ENCODE results near the gene PPP1R26. TPM values are rescaled to one million over a fixed set of nuclear protein-coding genes. Genes with fewer than 3 reads are reported as not detected.

Gene PPP1R26
- total RNA-seq, 1 donor from 2014 or later: 19.5 TPM

DNA sequence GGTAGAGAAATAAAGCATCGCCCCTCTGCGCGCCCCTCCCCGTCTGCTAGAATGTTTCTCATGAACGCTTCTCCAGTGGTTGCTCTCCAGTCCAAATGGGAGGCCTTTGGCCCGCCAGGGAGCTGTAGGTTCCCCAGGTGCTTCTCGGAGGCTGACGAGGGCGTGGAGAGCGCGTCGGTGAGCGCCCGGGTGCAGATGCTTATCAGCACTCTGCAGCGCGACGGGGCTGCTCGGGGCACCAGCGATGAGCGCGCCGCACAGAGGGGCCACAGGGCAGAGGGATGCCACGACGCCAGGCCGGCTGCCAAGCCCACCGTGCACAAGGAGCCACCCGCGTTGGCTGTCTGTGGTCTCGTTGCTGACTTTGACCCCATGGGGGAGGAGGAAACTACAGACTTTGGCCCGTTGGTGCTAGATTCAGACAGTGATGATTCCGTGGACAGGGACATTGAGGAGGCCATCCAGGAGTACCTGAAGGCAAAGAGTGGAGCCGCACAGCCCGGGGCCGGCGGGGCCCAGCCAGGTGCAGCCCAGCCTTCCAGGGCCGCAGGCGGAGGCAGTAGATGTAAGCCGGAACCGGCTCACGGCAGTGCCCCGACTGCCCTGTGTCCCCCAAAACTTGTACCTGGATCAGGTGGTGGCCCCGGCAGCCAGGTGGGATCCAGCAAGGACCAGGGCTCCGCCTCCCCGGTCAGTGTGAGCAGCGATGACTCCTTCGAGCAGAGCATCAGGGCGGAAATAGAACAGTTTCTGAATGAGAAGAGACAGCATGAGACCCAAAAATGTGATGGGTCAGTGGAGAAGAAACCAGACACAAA, 5.1 kb downstream of the PPP1R26 start:
- TF ChIP-seq, protein P1, sequence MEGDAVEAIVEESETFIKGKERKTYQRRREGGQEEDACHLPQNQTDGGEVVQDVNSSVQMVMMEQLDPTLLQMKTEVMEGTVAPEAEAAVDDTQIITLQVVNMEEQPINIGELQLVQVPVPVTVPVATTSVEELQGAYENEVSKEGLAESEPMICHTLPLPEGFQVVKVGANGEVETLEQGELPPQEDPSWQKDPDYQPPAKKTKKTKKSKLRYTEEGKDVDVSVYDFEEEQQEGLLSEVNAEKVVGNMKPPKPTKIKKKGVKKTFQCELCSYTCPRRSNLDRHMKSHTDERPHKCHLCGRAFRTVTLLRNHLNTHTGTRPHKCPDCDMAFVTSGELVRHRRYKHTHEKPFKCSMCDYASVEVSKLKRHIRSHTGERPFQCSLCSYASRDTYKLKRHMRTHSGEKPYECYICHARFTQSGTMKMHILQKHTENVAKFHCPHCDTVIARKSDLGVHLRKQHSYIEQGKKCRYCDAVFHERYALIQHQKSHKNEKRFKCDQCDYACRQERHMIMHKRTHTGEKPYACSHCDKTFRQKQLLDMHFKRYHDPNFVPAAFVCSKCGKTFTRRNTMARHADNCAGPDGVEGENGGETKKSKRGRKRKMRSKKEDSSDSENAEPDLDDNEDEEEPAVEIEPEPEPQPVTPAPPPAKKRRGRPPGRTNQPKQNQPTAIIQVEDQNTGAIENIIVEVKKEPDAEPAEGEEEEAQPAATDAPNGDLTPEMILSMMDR (IDR thresholded peaks at IDR 0.05): no peak
- DNase-seq (ENCODE audit: low spot score): no peak
- Mint-ChIP-seq H3K27me3 (ENCODE audit: low read depth) (no peaks in the 10 kb centered on the region), H3K36me3 (ENCODE audit: low read depth) (peaks cover 15% of the 10 kb centered on the region), H3K27ac (ENCODE audit: unreplicated experiment) (no peak overlapping the region), H3K4me3 (ENCODE audit: unreplicated experiment) (no peak overlapping the region), H3K4me1 (ENCODE audit: low read depth) (peaks cover 5% of the 10 kb centered on the region), H3K9me3 (ENCODE audit: low read depth) (no peaks in the 10 kb centered on the region)

DNA sequence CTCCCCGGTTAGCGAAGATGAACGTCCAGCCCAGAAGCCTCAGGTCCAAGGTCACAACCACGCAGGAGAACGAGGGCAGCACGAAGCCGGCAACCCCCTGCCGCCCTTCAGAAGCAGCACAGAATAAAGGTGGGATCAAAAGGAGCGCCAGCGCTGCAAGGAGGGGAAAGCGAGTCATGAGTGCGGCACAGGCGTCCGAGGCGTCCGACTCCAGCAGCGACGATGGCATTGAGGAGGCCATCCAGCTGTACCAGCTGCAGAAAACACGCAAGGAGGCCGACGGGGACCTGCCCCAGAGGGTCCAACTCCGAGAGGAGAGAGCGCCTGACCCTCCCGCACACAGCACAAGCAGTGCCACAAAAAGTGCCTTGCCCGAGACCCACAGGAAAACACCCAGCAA, 5.8 kb downstream of the PPP1R26 start:
- Mint-ChIP-seq H3K27ac (ENCODE audit: unreplicated experiment) (no peak overlapping the region), H3K27me3 (ENCODE audit: low read depth) (no peaks in the 10 kb centered on the region), H3K9me3 (ENCODE audit: low read depth) (no peaks in the 10 kb centered on the region), H3K36me3 (ENCODE audit: low read depth) (peaks cover 15% of the 10 kb centered on the region), H3K4me3 (ENCODE audit: unreplicated experiment) (no peak overlapping the region), H3K4me1 (ENCODE audit: low read depth) (peaks cover 5% of the 10 kb centered on the region)
- TF ChIP-seq, protein P1 (IDR thresholded peaks at IDR 0.05): no peak
- DNase-seq (ENCODE audit: low spot score): no peak

DNA sequence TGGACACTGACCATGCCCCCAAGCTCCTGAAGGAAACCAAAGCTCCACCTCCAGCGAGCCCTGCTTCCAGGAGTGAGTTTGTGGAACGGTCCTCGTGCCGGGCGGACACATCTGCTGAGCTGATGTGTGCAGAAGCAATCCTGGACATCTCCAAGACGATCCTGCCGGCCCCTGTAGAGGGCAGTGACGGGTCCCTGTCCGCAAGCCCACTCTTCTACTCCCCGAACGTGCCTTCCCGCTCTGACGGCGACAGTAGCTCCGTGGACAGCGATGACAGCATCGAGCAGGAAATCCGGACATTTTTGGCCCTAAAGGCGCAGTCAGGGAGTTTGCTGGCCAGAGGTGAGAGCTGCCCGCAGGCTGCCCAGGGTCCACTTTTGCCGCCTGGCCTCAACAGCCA, 6.2 kb downstream of the PPP1R26 start:
- H3K4me1 Mint-ChIP-seq (ENCODE audit: low read depth): peaks cover 2% of the 10 kb centered on the region
- no peak overlapping the region for H3K4me3 Mint-ChIP-seq (ENCODE audit: unreplicated experiment)
- TF ChIP-seq, protein P1 (IDR thresholded peaks at IDR 0.05): no peak
- H3K36me3 Mint-ChIP-seq (ENCODE audit: low read depth): peaks cover 15% of the 10 kb centered on the region
- H3K27ac Mint-ChIP-seq (ENCODE audit: unreplicated experiment): no peak overlapping the region
- no peaks in the 10 kb centered on the region for H3K27me3 Mint-ChIP-seq (ENCODE audit: low read depth)
- no peaks in the 10 kb centered on the region for H3K9me3 Mint-ChIP-seq (ENCODE audit: low read depth)
- no peak for DNase-seq (ENCODE audit: low spot score)

DNA sequence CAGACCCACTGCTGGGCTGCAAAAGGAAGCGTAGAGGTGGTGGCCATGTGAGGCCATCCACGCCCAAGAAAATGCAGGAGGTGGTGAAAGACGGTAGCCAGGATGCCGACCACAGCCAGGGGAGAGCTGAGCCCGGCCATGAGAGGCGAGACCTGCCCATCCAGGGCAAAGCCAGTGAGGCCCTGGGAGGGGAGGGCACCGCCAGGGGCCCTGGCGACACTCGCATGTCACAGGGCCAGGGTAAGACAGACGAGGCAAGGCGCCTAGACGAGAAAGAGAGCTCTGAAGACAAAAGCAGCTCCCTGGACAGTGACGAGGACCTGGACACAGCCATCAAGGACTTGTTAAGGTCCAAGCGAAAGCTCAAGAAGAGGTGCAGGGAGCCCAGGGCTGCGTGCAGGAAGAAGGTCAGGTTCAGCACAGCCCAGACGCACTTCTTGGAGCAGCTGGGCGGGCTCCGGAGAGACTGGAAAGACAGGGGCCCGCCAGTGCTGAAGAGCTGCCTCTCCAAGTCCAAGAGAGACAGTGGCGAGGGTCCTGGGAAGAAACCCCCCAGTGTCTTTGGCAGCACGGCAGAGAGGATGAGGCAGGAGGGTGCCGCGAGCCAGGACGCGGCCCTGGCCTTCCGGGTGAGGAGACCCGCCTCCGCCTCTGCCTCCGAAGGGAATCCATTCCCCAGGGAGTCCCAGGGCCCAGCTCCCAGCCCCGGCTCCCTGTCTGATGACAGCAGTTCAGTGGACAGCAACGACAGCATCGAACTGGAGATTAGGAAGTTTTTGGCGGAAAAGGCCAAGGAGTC, 6.9 kb downstream of the PPP1R26 start:
- TF ChIP-seq, protein P1 (IDR thresholded peaks at IDR 0.05): no peak
- Mint-ChIP-seq H3K4me3 (ENCODE audit: unreplicated experiment) (no peak overlapping the region), H3K27ac (ENCODE audit: unreplicated experiment) (no peak overlapping the region), H3K27me3 (ENCODE audit: low read depth) (no peaks in the 10 kb centered on the region), H3K9me3 (ENCODE audit: low read depth) (no peaks in the 10 kb centered on the region), H3K4me1 (ENCODE audit: low read depth) (no peaks in the 10 kb centered on the region), H3K36me3 (ENCODE audit: low read depth) (peaks cover 15% of the 10 kb centered on the region)
- DNase-seq (ENCODE audit: low spot score): peak; percentile 70

DNA sequence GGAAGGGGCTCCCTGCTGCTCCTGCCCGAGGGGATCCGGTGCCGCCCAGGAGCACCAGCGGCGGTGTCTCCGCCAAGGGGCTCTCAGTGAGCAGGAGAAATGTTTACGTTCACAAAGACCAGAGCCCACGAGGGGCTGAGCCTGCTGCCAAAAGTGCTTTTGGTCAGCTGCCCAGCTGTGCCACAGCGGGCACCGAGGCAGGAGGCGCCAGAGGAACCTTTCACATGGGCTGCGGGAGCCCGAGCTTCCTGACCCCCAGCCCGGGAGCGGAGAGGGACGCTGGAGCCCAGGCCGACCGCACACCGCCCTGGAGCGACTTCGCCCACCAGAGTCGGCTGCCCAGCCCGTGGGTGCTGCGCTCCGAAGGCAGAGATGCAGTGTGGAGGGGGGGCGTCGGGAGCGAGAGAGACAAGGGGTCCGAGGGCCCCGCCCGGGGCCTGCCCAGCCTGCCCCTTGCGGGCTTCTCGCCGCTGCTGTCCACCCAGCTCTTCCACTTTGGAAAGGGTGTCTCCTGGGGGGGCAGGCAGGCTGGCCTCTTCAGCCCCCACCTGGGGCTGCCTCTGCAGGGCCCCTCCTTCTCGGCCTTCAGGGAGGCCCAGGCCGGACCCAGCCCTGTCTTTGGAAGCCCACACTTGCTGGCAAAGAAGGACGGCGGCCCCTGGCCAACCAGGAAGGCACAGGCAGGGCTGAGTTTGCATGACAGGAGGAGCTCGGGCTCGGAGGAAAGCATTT, 7.9 kb downstream of the PPP1R26 start:
- Mint-ChIP-seq H3K27ac (ENCODE audit: unreplicated experiment) (no peak overlapping the region), H3K36me3 (ENCODE audit: low read depth) (peaks cover 15% of the 10 kb centered on the region), H3K27me3 (ENCODE audit: low read depth) (no peaks in the 10 kb centered on the region), H3K9me3 (ENCODE audit: low read depth) (no peaks in the 10 kb centered on the region), H3K4me1 (ENCODE audit: low read depth) (no peaks in the 10 kb centered on the region), H3K4me3 (ENCODE audit: unreplicated experiment) (no peak overlapping the region)
- TF ChIP-seq, protein P1 (IDR thresholded peaks at IDR 0.05): no peak
- DNase-seq (ENCODE audit: low spot score): peak; percentile 88

Data from chondrocyte (in vitro differentiated cells).